ES-I3 (cell line): ENCODE results near the gene ST6GALNAC3.

ENCODE experiments used
- H3K36me3 ChIP-seq: 2 replicates; pipeline ENCODE4 v1.6.1; 2013; ENCODE audit warnings: mild to moderate bottlenecking, low read length, control low read depth, moderate library complexity; ENCODE audit not compliant: insufficient read depth
- H3K4me1 ChIP-seq: 2 replicates; pipeline ENCODE4 v1.6.1; 2013; ENCODE audit warnings: mild to moderate bottlenecking, control low read depth, low read length; ENCODE audit not compliant: insufficient read depth
- H3K9ac ChIP-seq: 2 replicates; pipeline ENCODE4 v1.6.1; 2013; ENCODE audit warnings: low read depth, mild to moderate bottlenecking, low read length, moderate library complexity
- H3K9me3 ChIP-seq: 2 replicates; pipeline ENCODE4 v1.6.1; 2013; ENCODE audit warnings: mild to moderate bottlenecking, low read length, moderate library complexity; ENCODE audit not compliant: control insufficient read depth, insufficient read depth

The ST6GALNAC3 gene

GRCh38 chr1:76130992-76131391 is 56.4 kb downstream of the ST6GALNAC3 start:
- H3K9me3 ChIP-seq, result no peaks in the 10 kb centered on the region
- H3K4me1 ChIP-seq, result no peaks in the 10 kb centered on the region
- H3K9ac ChIP-seq, result no peak overlapping the region
- no peaks in the 10 kb centered on the region for H3K36me3 ChIP-seq

DNA sequence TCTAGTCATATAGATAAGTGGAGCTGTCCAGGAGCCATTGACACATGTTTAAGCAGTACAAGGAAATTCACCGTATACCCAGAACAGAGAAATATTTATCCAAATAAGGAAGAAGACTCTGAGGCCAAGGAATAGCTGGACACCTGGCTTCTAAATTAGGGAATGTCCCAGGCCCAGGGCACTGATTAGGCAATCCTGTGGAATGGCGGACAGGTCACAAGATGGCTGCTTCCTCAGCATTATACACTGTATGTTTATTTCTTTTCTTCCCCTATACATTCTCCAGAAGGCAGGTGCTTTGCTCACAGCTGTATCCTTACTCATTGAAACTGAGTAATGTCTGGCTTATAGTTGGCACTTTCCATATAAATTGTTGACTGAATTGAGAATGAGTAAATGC is 59.4 kb downstream of the ST6GALNAC3 start:
- H3K9me3 ChIP-seq, result no peaks in the 10 kb centered on the region
- H3K36me3 ChIP-seq, result no peaks in the 10 kb centered on the region
- no peak overlapping the region for H3K9ac ChIP-seq
- H3K4me1 ChIP-seq, result no peaks in the 10 kb centered on the region

DNA sequence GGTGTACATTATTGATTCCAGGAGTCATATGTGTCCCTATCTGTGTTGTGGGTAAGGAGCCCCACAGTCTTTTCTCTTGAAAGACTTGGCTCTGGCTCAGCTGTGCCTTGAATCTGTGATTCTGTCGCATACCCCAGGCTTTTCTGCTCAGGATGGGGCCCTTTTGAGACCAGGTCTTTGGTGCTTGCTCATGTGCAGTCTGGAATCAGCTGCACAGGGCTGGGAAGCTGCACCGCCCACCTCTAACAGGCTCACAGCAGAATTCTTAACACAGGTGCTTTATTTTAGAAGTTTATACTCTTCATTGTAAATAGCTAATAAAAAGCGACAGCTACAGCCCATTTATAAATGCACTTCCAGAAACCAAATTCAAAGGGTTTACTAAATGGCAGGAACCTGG is 61.3 kb downstream of the ST6GALNAC3 start:
- Histone ChIP-seq H3K9me3 (no peaks in the 10 kb centered on the region), H3K4me1 (0 out of 2 replicates have a peak, but pooled peaks cover 3% of the 10 kb centered on the region), H3K36me3 (no peaks in the 10 kb centered on the region), H3K9ac (no peak overlapping the region)

DNA sequence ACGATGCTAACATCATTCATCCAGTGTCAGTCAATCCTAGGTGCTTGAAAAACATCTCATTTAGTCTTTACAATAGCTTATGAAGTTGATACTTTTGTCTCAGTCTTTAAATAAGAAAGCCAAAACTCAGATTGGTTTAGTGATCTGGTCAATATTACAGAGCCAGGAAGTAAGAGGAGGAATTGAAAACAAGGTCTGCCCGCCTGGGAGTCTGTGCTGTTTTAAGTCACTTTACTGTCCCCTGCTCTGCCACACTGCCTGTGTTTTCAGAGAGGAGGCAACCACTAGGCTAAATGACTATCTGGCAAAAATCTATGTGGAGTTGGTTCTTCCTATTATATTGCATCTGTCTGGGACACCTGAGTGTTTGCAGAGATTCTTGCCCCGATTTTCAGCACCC is 62.3 kb downstream of the ST6GALNAC3 start:
- Histone ChIP-seq H3K36me3 (no peaks in the 10 kb centered on the region), H3K4me1 (peaks cover 10% of the 10 kb centered on the region; the same call in 1 of the 2 replicates), H3K9me3 (no peaks in the 10 kb centered on the region), H3K9ac (no peak overlapping the region)

- Histone ChIP-seq H3K9me3 (no peaks in the 10 kb centered on the region), H3K9ac (no peak overlapping the region), H3K36me3 (no peaks in the 10 kb centered on the region), H3K4me1 (peaks cover 15% of the 10 kb centered on the region; the same call in 1 of the 2 replicates)
Measured at GRCh38 chr1:76137746-76138145, 63.2 kb downstream of the ST6GALNAC3 start.

DNA sequence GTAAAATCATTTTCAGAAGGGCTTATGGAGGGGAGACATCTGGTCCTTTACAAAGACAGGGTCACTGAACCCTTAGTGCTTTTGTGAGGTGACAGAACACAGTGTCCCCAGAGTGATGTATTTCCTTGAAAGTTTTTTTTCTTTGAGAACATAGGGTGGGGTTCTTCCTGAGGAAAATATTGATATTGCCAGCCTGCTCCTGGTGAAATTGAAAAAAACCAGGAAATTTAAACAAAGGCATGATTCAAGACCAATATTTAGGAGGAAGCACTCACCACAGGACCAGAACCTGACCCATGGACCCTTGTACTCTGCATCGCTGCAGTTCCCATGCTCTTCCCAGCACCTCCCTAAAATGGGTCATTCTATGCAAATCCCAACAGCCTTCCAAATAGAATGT is 63.7 kb downstream of the ST6GALNAC3 start:
- Histone ChIP-seq H3K9me3 (no peaks in the 10 kb centered on the region), H3K36me3 (no peaks in the 10 kb centered on the region), H3K9ac (no peak overlapping the region), H3K4me1 (peaks cover 15% of the 10 kb centered on the region; the same call in 1 of the 2 replicates)

DNA sequence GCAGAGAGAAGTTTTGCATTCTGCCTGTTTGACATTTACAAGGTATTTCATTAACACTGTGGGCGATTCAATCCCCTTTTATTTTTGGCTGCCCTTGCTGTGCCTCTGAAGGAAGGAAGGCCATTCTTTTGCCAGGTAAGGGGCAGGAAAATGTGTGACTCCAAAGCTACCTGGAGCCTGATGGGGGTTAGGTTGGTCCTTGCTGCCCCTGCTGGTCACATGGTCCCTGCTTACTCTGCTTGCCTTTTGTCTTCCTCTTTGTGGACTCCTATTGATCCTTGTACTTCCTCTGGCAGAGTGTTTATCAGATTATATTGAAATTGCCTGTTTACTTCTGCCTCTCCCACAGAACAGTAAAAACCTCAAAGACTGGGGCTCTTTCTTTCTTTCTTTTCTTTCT is 65.7 kb downstream of the ST6GALNAC3 start:
- H3K9ac ChIP-seq, result no peak overlapping the region

GRCh38 chr1:76141929-76142328 is 67.4 kb downstream of the ST6GALNAC3 start:
- H3K9ac ChIP-seq, result no peak overlapping the region
- peaks cover 15% of the 10 kb centered on the region; the same call in 1 of the 2 replicates for H3K4me1 ChIP-seq
- no peaks in the 10 kb centered on the region for H3K9me3 ChIP-seq
- no peaks in the 10 kb centered on the region for H3K36me3 ChIP-seq

More for the DNA sequence above, 65.7 kb downstream of the ST6GALNAC3 start:
- Histone ChIP-seq H3K36me3 (no peaks in the 10 kb centered on the region), H3K9me3 (no peaks in the 10 kb centered on the region), H3K4me1 (peaks cover 15% of the 10 kb centered on the region; the same call in 1 of the 2 replicates)

- Histone ChIP-seq H3K9me3 (no peaks in the 10 kb centered on the region), H3K36me3 (no peaks in the 10 kb centered on the region), H3K9ac (no peak overlapping the region), H3K4me1 (peaks cover 15% of the 10 kb centered on the region; the same call in 1 of the 2 replicates)
Measured at GRCh38 chr1:76142771-76143540, 68.4 kb downstream of the ST6GALNAC3 start.

DNA sequence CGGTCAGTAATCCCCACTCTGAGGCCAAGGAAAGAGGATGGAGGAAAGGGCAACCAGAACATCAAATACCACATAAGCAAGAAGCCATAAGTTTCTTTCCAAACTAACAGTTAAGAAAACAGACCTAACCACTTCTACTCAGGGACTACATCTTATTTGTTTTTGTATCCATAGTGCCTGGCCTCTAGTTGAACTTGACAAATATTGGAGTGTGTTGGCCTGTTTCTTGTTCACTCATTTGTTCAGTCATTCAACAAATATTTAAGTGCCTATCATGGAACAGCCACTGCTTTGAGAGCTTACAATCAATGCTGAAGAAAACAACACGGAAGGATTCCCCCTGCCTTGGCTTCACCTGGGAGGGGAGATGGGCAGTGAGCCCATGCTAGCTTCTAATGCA is 69.7 kb downstream of the ST6GALNAC3 start:
- Histone ChIP-seq H3K4me1 (peaks cover 15% of the 10 kb centered on the region; the same call in 1 of the 2 replicates), H3K36me3 (no peaks in the 10 kb centered on the region), H3K9me3 (no peaks in the 10 kb centered on the region), H3K9ac (no peak overlapping the region)

- no peaks in the 10 kb centered on the region for H3K36me3 ChIP-seq
- no peak overlapping the region for H3K9ac ChIP-seq
- no peaks in the 10 kb centered on the region for H3K9me3 ChIP-seq
- peaks cover 12% of the 10 kb centered on the region; the same call in 1 of the 2 replicates for H3K4me1 ChIP-seq
Measured at GRCh38 chr1:76145332-76145731, 70.8 kb downstream of the ST6GALNAC3 start.

- Histone ChIP-seq H3K36me3 (no peaks in the 10 kb centered on the region), H3K9me3 (no peaks in the 10 kb centered on the region), H3K9ac (no peak overlapping the region), H3K4me1 (peaks cover 12% of the 10 kb centered on the region; the same call in 1 of the 2 replicates)
Measured at GRCh38 chr1:76146184-76146583, 71.6 kb downstream of the ST6GALNAC3 start.

GRCh38 chr1:76147917-76148316 is 73.4 kb downstream of the ST6GALNAC3 start:
- Histone ChIP-seq H3K4me1 (no peaks in the 10 kb centered on the region), H3K9me3 (no peaks in the 10 kb centered on the region), H3K9ac (no peak overlapping the region), H3K36me3 (no peaks in the 10 kb centered on the region)

GRCh38 chr1:76148460-76148859 is 73.9 kb downstream of the ST6GALNAC3 start:
- H3K4me1 ChIP-seq, result no peaks in the 10 kb centered on the region
- no peak overlapping the region for H3K9ac ChIP-seq
- no peaks in the 10 kb centered on the region for H3K9me3 ChIP-seq
- H3K36me3 ChIP-seq, result no peaks in the 10 kb centered on the region

GRCh38 chr1:76153841-76154205 is 79.3 kb downstream of the ST6GALNAC3 start:
- H3K9ac ChIP-seq, result no peak overlapping the region
- H3K4me1 ChIP-seq, result peaks cover 3% of the 10 kb centered on the region; the same call in 1 of the 2 replicates
- no peaks in the 10 kb centered on the region for H3K9me3 ChIP-seq
- no peaks in the 10 kb centered on the region for H3K36me3 ChIP-seq
